Measurements from ENCODE around the gene GBE1.

DNA sequence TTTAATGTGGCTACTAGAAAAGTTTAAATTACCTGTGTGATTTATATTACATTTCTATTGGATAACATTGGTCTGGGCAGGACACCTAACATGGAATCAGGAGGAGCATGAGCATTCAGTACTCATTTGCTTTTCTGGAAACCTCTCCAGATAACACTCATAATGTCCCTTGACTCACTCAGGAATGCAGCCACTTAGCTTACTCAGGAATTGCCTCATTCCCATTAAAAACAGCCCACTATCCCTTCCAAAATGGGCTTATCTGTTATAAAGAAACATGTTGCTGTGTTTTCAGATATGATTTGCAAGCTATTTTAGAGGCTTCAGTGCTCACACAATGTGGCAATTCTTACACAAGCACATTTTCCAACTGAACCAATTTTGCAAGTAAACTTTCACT lies 17.1 kb downstream of the GBE1 start:
- no peak for TF ChIP-seq CTCF (IDR thresholded peaks at IDR 0.05)
- TF ChIP-seq POLR2A (IDR thresholded peaks at IDR 0.05): no peak

All from adrenal gland (tissue), 5 donors.